HG03558 (cell line): ENCODE data around the gene HOXC13.

Experiments
- ATAC-seq: cut with Tn5 transposase; IDR thresholded peaks from one replicate; pipeline ENCODE4 v1.9.1; 2021; ENCODE audit warnings: moderate number of reproducible peaks; ENCODE audit not compliant: unreplicated experiment; ENCODE audit errors: extremely low read depth

The HOXC13 gene

GRCh38 chr12:53989227-53990113, 50.8 kb downstream of the HOXC13 start:
- no peak for ATAC-seq

GRCh38 chr12:53990311-53991076, 51.9 kb downstream of the HOXC13 start:
- ATAC-seq = no peak

- ATAC-seq = no peak
Measured at GRCh38 chr12:53991077-53991460, 52.4 kb downstream of the HOXC13 start.

- ATAC-seq = no peak
Measured at GRCh38 chr12:53992377-53992889, 53.8 kb downstream of the HOXC13 start.

- ATAC-seq = no peak
Measured at GRCh38 chr12:53993162-53994008, 54.8 kb downstream of the HOXC13 start.

GRCh38 chr12:53994009-53994263, 55.3 kb downstream of the HOXC13 start:
- ATAC-seq = no peak

GRCh38 chr12:53994264-53995001, 55.8 kb downstream of the HOXC13 start:
- ATAC-seq = no peak

GRCh38 chr12:53995002-53995377, 56.4 kb downstream of the HOXC13 start:
- no peak for ATAC-seq

- ATAC-seq = no peak
Measured at GRCh38 chr12:53995378-53996239, 57.0 kb downstream of the HOXC13 start.
